ENCODE results near the gene ALX4.

- TF ChIP-seq ZNF223 (tag by site-specific recombination; IDR thresholded peaks at IDR 0.05) (no peak), KLF8 (tag by site-specific recombination; IDR thresholded peaks at IDR 0.05) (no peak), ZNF660 (tag by site-specific recombination; IDR thresholded peaks at IDR 0.05) (no peak), ZNF121 (tag by site-specific recombination; IDR thresholded peaks at IDR 0.05) (no peak), TCF7L2 (IDR thresholded peaks at IDR 0.05; ENCODE audit: borderline replicate concordance, low read depth, low read length) (no peak), CTCF (tag by site-specific recombination; IDR thresholded peaks at IDR 0.05) (no peak)
Measured at GRCh38 chr11:44312876-44313275, 2.9 kb upstream of the ALX4 start.
